Stimulated activated CD8-positive, alpha-beta memory T cell treated with anti-CD3 and anti-CD28 coated beads, Interleukin-7, amount 100 ng/mL, for 24 hours (primary cell): Measurements from ENCODE around the gene TRIM40.

Experiments used
- DNase-seq: peaks from one replicate; pipeline ENCODE4 v3.0.0-alpha.2; 2020; ENCODE audit warnings: low read depth

The TRIM40 gene

DNA sequence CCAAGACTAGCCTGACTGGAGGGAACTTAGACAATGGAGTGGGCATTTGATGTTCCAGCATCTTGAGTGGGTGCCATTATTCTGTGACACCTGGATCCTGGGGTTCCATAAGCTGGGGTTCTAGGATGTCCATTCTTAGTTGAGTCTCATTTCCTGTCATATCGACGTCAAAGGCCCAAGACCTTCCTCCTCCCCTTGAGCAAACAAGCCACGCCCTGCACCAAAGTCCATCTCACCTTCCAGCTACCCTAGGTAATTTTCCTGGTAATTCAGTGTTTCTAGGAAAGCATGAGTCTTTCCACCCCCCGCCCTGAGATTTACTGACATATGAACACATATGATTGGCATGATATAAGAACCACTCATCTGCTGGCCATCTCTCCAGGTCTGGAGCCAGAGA is at the start of gene TRIM40:
TSS of gene TRIM40 (plus strand) at position 384 of the 400 bp plus-strand sequence. CDS start 897 bp downstream, outside the sequence.
- no peak for DNase-seq

DNA sequence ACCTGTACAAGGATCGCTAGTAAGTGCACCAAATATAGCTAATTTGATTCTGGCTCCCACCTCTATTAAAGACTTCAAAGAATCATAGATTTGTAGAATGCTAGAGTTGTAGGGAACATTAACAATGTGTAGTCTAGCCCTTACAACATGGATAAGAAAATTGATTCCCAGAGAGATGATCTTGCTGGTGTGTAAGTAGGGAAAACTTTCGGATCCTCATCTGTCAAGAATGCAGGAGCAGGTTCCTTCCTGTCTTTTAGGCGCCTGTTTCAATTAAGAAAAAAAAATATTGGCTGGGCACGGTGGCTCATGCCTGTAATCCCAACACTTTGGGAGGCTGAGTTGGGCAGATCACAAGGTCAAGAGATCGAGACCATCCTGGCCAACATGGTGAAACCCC is 48.1 kb upstream of the TRIM40 start:
- DNase-seq: no peak

DNA sequence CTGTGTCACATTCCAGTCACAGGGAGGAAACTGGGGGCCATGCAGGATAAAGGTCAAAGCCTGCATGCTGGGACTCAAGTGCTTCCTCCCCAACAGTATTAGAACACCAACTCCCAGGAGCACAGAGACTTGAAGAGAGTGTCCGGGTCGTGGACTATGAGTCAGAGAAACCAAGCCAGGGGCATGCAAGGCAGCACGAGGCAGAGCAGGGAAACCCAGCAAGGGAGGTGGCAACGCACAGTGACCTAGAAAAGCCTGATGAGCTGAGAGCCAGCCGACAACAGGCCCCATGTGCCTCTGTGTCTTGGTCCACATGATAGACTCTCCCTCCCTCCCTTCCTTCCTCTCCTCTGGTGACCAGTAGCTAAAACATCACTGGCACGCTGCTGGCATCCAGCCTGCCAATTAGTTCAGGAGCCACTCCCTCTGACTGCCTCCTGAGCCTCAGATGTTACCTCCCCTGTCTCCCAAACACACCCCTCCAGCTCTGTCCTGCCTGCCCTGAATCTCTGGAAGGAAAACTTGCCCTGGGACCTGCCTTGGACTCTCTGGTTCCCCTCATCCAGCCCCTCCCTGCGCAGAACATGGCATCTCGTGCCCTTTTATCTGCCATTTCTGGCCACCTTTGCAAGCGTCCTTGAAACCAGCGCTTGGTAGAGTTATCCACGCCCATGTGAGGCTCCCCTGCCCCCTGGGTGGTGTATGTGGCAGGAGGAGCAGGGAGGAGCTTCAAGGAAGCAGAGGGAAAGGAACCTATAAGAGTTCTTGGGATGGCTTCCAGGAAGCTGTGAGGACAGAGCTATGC is 44.2 kb upstream of the TRIM40 start:
- DNase-seq: no peak

DNA sequence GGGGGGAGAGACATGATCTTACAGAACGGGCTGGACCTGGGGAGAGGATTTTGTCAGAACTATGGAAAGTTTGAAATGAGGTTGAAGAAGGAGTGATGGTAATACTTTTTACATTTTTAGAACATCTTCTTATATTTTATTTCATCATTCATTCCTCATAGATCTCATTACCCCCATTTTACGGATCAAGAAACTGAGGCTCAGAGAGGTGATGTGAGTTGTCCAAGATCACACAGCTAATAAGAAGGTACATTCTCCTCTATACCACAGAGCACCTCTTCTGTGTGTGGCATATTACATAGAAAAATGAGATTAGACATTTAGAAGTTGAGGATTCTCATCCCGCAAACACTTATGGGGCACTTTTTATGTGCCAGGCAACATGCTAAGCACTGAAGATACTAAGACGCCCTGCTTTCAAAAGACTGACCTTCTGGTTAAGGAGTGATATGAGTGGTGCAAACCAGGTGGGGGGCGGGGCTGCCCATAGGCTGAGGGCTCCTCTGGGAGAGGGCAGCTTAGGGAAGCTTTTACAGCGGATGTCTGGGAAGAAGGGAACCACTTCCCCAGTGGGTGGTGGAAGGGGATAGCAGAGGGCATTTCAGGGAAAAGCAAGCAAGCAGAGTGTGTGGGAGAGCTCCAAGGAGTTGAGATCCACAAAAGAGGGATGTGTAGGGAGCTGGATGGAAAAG is 42.9 kb upstream of the TRIM40 start:
- no peak for DNase-seq

GRCh38 chr6:30093951-30094661 is 41.8 kb upstream of the TRIM40 start:
- DNase-seq: no peak

- DNase-seq: no peak
Observed at GRCh38 chr6:30096829-30097228, 39.1 kb upstream of the TRIM40 start.

GRCh38 chr6:30097902-30098768 is 37.8 kb upstream of the TRIM40 start:
- DNase-seq: no peak

GRCh38 chr6:30100154-30100553 is 35.8 kb upstream of the TRIM40 start:
- DNase-seq: no peak

DNA sequence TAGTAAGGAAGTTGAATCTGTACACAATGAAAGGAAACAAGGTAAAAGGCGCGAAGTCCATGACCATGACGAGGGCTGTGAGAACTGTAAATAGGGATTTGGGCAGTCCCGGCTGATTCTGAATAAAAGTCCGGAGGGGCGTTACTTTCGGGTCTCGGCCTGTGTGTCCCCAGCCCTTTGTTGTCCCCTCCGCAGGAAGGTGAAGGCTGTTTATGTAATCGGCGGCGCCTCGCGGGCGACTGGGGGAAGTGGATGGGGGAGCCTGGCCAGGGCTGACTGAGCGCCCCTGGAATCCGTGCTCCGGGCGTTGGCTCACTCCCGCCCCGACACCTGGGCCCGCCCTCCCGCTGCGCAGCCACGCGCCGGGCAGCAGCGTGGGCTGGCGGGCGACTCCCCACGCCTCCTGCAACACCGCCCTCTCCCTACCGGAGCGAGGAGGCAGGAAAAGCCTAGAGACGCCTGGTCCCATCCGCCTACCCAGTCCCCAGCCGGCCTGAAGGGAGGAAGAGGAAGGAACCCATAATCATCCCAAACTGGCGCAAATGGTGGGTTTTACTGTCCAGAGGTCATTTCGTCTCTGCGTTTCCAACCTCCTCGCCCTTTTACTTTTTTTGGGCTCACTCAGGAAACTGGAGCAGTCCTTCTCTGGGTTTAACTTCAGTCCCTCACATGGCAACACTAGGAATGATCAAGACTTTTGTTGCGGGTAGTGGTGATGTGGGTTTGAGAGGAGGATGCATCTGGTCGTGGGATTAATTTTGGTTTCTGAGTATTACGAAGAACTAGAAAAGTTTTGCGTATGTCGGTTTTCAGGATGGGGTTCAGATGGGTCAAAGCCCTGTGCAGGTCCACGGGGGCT is 35.1 kb upstream of the TRIM40 start:
- no peak for DNase-seq

DNA sequence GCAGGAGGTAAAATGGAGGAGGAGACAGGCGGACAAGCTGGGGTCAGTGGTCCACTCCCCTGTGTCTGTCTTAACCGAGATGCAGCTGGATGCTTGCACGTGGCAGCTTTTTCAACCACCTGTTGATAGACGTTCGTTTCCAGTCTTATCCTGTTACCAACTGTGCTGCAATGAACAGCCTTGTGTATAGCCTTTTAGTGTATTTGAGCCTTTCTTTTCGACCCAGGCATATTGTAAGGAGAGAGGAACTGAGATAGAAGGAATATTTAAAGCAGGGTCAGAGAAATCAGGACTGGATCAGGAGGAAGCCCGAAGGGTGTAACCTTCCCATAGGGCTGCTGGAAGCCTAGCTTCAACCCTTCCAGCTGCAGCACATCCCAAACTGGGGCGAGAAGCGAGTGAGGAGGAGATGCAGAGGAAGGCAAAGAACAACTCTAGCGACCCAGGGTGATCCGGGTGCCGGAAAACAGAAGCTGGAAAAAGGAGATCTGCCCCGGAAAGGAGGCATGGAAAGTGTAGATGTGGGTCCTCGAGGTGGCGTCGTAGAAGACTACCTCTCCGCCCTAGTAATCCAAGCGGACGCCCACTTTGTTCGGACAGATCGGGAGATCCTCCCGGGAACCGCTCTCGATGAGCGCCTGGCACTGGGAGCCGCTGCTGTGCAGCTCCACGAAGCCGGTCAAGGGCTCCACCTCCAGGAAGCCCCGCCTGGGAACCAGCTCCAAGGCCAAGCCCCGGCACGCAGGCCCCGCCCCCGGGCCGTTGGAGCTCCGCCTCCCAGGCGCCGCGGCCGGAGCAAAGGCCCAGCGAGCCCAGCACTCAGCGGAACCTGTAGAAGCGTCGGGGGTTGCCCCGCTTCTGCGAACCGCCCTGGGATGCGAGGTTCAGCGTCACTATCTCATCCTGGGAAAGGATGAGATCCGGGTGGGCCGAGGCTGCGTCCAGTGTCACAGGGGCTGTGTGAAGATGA is 34.2 kb upstream of the TRIM40 start:
- DNase-seq: peak; percentile 37

- no peak for DNase-seq
Observed at GRCh38 chr6:30102414-30102969, 33.4 kb upstream of the TRIM40 start.

- peak; percentile 59 for DNase-seq
Observed at GRCh38 chr6:30102970-30103871, 32.7 kb upstream of the TRIM40 start.

GRCh38 chr6:30103872-30104179 is 32.1 kb upstream of the TRIM40 start:
- DNase-seq: no peak

- DNase-seq: no peak
Observed at GRCh38 chr6:30104661-30105060, 31.3 kb upstream of the TRIM40 start.

DNA sequence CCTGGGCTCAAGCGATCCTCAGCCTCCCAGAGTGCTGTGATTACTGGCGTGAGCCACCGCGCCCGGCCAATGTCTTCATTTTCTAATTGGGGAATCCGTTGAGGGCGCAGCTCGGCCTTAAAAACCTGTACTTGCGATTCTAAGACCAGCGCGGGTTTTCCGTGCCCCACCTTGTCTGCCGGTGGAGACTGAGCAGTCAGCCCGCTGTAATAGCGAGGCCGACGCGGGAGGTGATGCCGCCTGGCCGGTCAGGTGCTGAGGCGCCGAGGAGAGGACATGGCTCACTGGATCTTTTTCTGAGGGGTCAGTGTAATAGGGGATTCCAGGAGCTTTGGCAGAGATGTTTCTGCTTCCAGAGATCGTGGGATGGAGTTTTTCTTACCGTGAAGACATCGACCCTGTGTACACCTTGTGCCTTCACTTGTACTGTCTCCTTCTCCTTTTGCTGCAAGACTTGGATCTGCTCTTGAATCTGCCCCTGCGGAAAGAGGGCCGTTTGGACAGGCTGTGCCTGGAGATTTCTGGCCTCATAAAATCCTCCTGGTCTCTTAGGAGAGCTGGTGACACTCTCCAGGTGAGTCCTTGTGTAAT is 24.6 kb upstream of the TRIM40 start:
- DNase-seq: no peak

DNA sequence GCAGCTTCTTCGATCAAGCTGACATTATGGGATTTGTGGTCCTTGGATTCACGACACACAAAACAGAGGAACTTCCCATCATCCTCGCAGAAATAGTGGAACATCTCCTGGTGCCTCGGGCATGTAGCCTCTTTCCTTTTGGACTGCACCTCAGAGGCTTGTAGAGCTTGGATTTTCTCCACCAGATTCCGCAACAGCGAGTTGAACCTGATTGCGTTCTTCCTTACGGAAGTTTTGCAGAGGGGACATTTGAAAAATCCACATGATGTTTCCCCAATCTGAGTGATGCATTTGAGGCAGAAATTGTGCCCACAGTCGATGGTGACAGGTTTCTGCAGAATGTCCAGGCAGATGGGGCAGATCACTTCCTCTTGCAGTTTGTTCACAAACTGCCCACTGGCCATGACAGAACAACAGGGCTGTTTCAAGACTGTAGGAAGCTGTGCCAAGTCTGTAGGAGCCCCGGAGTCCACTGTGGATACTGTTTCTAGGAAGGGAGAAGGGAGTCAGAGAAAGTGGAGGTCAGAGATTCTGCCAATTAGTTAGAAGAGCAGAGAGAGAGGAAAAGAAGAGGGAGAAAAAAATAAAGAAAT is 23.4 kb upstream of the TRIM40 start:
- no peak for DNase-seq

DNA sequence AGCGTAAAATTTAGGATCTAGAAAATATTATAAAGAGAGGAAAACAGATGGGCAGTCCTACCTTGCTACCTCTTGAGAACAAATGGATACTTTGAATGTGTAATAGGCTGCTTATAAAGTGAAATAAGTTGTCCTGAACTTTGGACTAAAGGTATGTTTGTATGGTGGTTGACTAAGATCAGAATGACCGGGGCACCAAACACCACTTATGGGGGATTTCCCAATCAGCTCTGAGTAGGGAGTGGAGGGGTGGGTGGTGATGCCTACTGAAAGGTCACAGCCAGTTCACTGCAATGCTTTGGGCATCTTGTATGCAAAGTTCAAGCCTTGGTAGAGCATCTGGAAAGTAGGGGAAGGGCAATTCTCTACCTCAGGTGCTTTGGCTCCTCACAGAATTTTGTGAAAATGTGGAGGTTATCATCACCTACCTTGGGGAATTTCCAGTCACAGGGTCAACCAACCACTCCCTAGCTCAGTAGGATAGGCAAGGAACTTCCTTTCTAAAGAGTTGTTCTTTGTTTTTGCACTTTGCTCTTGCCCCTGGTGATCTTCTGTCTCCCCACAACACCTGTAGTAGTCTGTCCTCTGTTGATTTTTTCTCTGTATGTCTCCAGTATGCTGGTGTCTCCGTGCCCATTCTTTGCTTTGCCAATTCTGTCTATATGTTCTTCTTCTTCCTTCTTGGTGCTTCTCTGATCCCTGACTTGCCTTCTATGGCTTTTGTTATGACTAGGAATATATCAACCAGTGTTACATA is 22.8 kb upstream of the TRIM40 start, which contains the start of gene TRIM31:
TSS of gene TRIM31 (minus strand) at position 88 of the 757 bp plus-strand sequence. CDS start 285 bp downstream, outside the sequence.
- DNase-seq: no peak
